Nephron progenitor cell (in vitro differentiated cells): ENCODE results near the gene PDILT.
"Not testable (repeated sequence)": the region's sequence is repeated elsewhere in the genome, so short reads cannot be mapped to it uniquely, and the experiment has no call there.

Experiments used
- DNase-seq: peaks from one replicate; pipeline ENCODE4 v3.0.0; 2021
- H3K27ac Mint-ChIP-seq: 2 replicates; pipeline ENCODE4 v1.8.0; 2021; ENCODE audit warnings: mild to moderate bottlenecking, moderate library complexity, mixed read lengths
- H3K27me3 Mint-ChIP-seq: 2 replicates; pipeline ENCODE4 v1.8.0; 2021; ENCODE audit warnings: mild to moderate bottlenecking, low read depth, mixed read lengths; ENCODE audit not compliant: poor library complexity
- H3K36me3 Mint-ChIP-seq: 2 replicates; pipeline ENCODE4 v1.8.0; 2021; ENCODE audit warnings: low read depth, mixed read lengths
- H3K4me1 Mint-ChIP-seq: 2 replicates; pipeline ENCODE4 v1.8.0; 2021; ENCODE audit warnings: mixed read lengths
- H3K4me3 Mint-ChIP-seq: 2 replicates; pipeline ENCODE4 v1.8.0; 2021; ENCODE audit warnings: mild to moderate bottlenecking, moderate library complexity, mixed read lengths
- H3K9me3 Mint-ChIP-seq: 2 replicates; pipeline ENCODE4 v1.8.0; 2021; ENCODE audit warnings: mild to moderate bottlenecking, moderate library complexity, mixed read lengths
- CTCF ChIP-seq: fragments of 200-600 bp; sonication (generic); IDR thresholded peaks from 2 replicates; pipeline ENCODE4 v1.5.0; 2021; ENCODE audit warnings: antibody characterized with exemption

The PDILT gene

GRCh38 chr16:20322696-20323095 lies 81.8 kb downstream of the PDILT start:
- no peaks in the 10 kb centered on the region for H3K4me1 Mint-ChIP-seq
- DNase-seq = no peak
- no peaks in the 10 kb centered on the region for H3K9me3 Mint-ChIP-seq
- no peak overlapping the region for H3K27ac Mint-ChIP-seq
- no peaks in the 10 kb centered on the region for H3K36me3 Mint-ChIP-seq
- H3K4me3 Mint-ChIP-seq = no peak overlapping the region
- peaks cover 24% of the 10 kb centered on the region for H3K27me3 Mint-ChIP-seq
- TF ChIP-seq CTCF = no peak

- no peak for DNase-seq
- Mint-ChIP-seq H3K27ac (no peak overlapping the region), H3K27me3 (peaks cover 29% of the 10 kb centered on the region), H3K36me3 (no peaks in the 10 kb centered on the region), H3K4me3 (no peak overlapping the region), H3K9me3 (no peaks in the 10 kb centered on the region), H3K4me1 (no peaks in the 10 kb centered on the region)
- TF ChIP-seq CTCF = no peak
Measured at GRCh38 chr16:20321671-20322070, 82.9 kb downstream of the PDILT start.

GRCh38 chr16:20321051-20321450 lies 83.5 kb downstream of the PDILT start:
- not testable (repeated sequence) for H3K9me3 Mint-ChIP-seq, DNase-seq, H3K4me3 Mint-ChIP-seq, H3K27ac Mint-ChIP-seq, H3K36me3 Mint-ChIP-seq, H3K4me1 Mint-ChIP-seq
- peaks cover 35% of the 10 kb centered on the region for H3K27me3 Mint-ChIP-seq

GRCh38 chr16:20320592-20320991 lies 83.9 kb downstream of the PDILT start:
- no peak overlapping the region for H3K4me3 Mint-ChIP-seq
- H3K9me3 Mint-ChIP-seq = no peaks in the 10 kb centered on the region
- H3K27me3 Mint-ChIP-seq = peaks cover 37% of the 10 kb centered on the region
- H3K36me3 Mint-ChIP-seq = no peaks in the 10 kb centered on the region
- H3K4me1 Mint-ChIP-seq = no peaks in the 10 kb centered on the region
- H3K27ac Mint-ChIP-seq = no peak overlapping the region
- no peak for DNase-seq
- TF ChIP-seq CTCF = no peak

- Mint-ChIP-seq H3K9me3 (no peaks in the 10 kb centered on the region), H3K36me3 (no peaks in the 10 kb centered on the region)
Measured at GRCh38 chr16:20320178-20320577, 84.4 kb downstream of the PDILT start.

GRCh38 chr16:20319406-20319805 lies 85.1 kb downstream of the PDILT start:
- no peaks in the 10 kb centered on the region for H3K9me3 Mint-ChIP-seq
- H3K36me3 Mint-ChIP-seq = no peaks in the 10 kb centered on the region
- H3K4me1 Mint-ChIP-seq = no peaks in the 10 kb centered on the region
- peaks cover 41% of the 10 kb centered on the region for H3K27me3 Mint-ChIP-seq
- DNase-seq = no peak
- TF ChIP-seq CTCF = no peak
- H3K27ac Mint-ChIP-seq = no peak overlapping the region
- no peak overlapping the region for H3K4me3 Mint-ChIP-seq

More at GRCh38 chr16:20320178-20320577, 84.4 kb downstream of the PDILT start:
- no peak overlapping the region for H3K27ac Mint-ChIP-seq
- DNase-seq = no peak
- H3K4me3 Mint-ChIP-seq = no peak overlapping the region
- H3K27me3 Mint-ChIP-seq = peaks cover 37% of the 10 kb centered on the region
- H3K4me1 Mint-ChIP-seq = no peaks in the 10 kb centered on the region
- no peak for TF ChIP-seq CTCF
